ENCODE results near the gene FGR. TPM values are rescaled to one million over a fixed set of nuclear protein-coding genes. Genes with fewer than 3 reads are reported as not detected.
A peak's percentile ranks its signal among the peaks of the same experiment; 100 is the strongest.

Gene FGR
- total and polyA plus RNA-seq, 2 of the 13 experiments (the other 11 are each of a cell fraction or from before 2014, with no cell fraction given), result not detected

DNA sequence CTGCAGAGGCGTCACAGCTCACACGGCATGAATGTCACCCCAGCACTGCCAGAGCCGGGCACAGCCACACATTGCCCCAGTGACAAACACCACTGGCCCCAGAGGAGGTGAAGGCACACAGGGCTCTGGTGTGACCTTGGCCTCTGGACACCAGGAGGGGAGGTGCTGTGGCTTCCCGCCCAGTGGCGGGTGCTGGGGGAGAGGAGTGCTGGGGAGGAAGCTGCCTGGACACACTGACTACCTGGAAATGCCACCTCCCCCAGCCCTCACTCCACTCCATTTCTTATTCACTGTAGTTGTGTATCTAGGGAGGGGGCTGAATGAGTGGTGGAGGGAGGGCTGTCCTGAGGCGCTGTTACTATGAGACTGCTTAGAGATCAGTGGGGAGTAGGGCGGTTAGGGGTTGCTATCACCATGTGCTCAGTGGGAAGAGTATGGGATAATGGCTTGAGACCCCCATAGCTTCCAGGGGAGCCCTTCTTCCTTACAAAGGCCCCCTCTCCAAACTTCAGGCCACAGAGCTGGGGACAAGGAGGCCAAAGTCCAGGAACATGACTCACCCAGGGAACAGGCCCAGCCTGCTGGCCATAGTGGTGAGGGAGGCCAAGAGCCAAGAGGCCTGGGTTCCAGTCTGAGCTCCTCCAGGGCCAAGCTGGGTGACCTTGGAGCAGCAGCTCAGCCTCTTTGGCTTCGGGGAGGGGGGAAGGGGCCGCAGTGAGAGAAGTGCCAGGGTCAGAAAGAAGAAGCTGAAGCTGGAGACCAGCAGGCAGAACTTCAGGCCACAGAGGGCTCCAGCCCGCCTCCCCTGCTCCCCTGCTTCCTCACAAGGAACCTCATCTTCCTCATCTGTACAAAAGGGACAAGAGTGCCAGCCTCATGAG, 71.2 kb downstream of the FGR start (continued):
- no peak for TF ChIP-seq ZNF577 (CRISPR knock-in tag; IDR thresholded peaks at IDR 0.05; ENCODE audit: borderline replicate concordance, low read depth)
- peak; percentile 79 for TF ChIP-seq KDM2A (CRISPR knock-in tag; IDR thresholded peaks at IDR 0.05; ENCODE audit: borderline replicate concordance, low read depth)
- TF ChIP-seq, protein P1, sequence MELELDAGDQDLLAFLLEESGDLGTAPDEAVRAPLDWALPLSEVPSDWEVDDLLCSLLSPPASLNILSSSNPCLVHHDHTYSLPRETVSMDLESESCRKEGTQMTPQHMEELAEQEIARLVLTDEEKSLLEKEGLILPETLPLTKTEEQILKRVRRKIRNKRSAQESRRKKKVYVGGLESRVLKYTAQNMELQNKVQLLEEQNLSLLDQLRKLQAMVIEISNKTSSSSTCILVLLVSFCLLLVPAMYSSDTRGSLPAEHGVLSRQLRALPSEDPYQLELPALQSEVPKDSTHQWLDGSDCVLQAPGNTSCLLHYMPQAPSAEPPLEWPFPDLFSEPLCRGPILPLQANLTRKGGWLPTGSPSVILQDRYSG (CRISPR knock-in tag; IDR thresholded peaks at IDR 0.05), result no peak
- peak; percentile 93 for TF ChIP-seq GATAD2A (CRISPR knock-in tag; IDR thresholded peaks at IDR 0.05)
- TF ChIP-seq, protein P2, sequence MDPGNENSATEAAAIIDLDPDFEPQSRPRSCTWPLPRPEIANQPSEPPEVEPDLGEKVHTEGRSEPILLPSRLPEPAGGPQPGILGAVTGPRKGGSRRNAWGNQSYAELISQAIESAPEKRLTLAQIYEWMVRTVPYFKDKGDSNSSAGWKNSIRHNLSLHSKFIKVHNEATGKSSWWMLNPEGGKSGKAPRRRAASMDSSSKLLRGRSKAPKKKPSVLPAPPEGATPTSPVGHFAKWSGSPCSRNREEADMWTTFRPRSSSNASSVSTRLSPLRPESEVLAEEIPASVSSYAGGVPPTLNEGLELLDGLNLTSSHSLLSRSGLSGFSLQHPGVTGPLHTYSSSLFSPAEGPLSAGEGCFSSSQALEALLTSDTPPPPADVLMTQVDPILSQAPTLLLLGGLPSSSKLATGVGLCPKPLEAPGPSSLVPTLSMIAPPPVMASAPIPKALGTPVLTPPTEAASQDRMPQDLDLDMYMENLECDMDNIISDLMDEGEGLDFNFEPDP (CRISPR knock-in tag; conservative IDR thresholded peaks at IDR 0.05), result no peak
- 0 out of 2 replicates have a peak, but pooled peaks have one; percentile 15 for TF ChIP-seq ZNF274 (CRISPR knock-in tag; IDR thresholded peaks at IDR 0.05)
- TF ChIP-seq, protein P3, sequence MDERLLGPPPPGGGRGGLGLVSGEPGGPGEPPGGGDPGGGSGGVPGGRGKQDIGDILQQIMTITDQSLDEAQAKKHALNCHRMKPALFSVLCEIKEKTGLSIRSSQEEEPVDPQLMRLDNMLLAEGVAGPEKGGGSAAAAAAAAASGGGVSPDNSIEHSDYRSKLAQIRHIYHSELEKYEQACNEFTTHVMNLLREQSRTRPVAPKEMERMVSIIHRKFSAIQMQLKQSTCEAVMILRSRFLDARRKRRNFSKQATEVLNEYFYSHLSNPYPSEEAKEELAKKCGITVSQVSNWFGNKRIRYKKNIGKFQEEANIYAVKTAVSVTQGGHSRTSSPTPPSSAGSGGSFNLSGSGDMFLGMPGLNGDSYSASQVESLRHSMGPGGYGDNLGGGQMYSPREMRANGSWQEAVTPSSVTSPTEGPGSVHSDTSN (CRISPR knock-in tag; IDR thresholded peaks at IDR 0.05), result peak; percentile 37; the same call in 1 of the 2 replicates
- 0 out of 2 replicates have a peak, but pooled peaks have one; percentile 41 for TF ChIP-seq AHR (CRISPR knock-in tag; IDR thresholded peaks at IDR 0.05)
- peak; percentile 96; the same call in 1 of the 2 replicates for TF ChIP-seq ZNF430 (CRISPR knock-in tag; IDR thresholded peaks at IDR 0.05)
- TF ChIP-seq, protein P4, sequence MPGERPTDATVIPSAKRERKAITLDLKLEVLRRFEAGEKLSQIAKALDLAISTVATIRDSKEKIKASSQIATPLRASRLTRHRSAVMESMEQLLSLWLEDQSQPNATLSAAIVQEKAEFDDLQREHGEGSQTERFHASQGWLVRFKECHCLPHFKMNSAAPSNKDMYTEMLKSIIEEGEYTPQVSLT (CRISPR knock-in tag; IDR thresholded peaks at IDR 0.05; ENCODE audit: borderline replicate concordance, low read depth), result no peak
- TF ChIP-seq ZNF30 (CRISPR knock-in tag; IDR thresholded peaks at IDR 0.05), result no peak
- no peak for TF ChIP-seq MTF2 (CRISPR knock-in tag; IDR thresholded peaks at IDR 0.05; ENCODE audit: borderline replicate concordance)
- TF ChIP-seq PHF21A (CRISPR knock-in tag; IDR thresholded peaks at IDR 0.05), result peak; percentile 95
- TF ChIP-seq ZNF768 (CRISPR knock-in tag; IDR thresholded peaks at IDR 0.05), result peak; percentile 59
- TF ChIP-seq DNMT3B (CRISPR knock-in tag; conservative IDR thresholded peaks at IDR 0.05), result no peak
- TF ChIP-seq, protein P5, sequence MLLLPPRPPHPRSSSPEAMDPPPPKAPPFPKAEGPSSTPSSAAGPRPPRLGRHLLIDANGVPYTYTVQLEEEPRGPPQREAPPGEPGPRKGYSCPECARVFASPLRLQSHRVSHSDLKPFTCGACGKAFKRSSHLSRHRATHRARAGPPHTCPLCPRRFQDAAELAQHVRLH (CRISPR knock-in tag; IDR thresholded peaks at IDR 0.05; ENCODE audit: borderline replicate concordance, low read depth), result peak; percentile 97; the same call in 1 of the 2 replicates
- peak; percentile 91; the same call in 1 of the 2 replicates for TF ChIP-seq MAZ (IDR thresholded peaks at IDR 0.05; ENCODE audit: borderline replicate concordance, low read depth, low read length)
- TF ChIP-seq MAZ (CRISPR knock-in tag; IDR thresholded peaks at IDR 0.05; ENCODE audit: low read depth), result peak; percentile 89
- TF ChIP-seq ZNF850 (CRISPR knock-in tag; conservative IDR thresholded peaks at IDR 0.05), result no peak
- TF ChIP-seq XRCC5 (optimal IDR thresholded peaks at IDR 0.05; ENCODE audit: low read length), result peak; percentile 68
- no peak for TF ChIP-seq ARHGAP35 (CRISPR knock-in tag; IDR thresholded peaks at IDR 0.05; ENCODE audit: borderline replicate concordance)
- no peak for TF ChIP-seq ZNF83 (CRISPR knock-in tag; IDR thresholded peaks at IDR 0.05; ENCODE audit: borderline replicate concordance)
- no peak for TF ChIP-seq ZSCAN29 (CRISPR knock-in tag; conservative IDR thresholded peaks at IDR 0.05)
- no peak for TF ChIP-seq FOXK2 (IDR thresholded peaks at IDR 0.05)
- 0 out of 2 replicates have a peak, but pooled peaks have one; percentile 52 for TF ChIP-seq ZKSCAN8 (CRISPR knock-in tag; IDR thresholded peaks at IDR 0.05; ENCODE audit: borderline replicate concordance)
- no peak for TF ChIP-seq HES4 (CRISPR knock-in tag; IDR thresholded peaks at IDR 0.05; ENCODE audit: borderline replicate concordance)
